ENCODE results near the gene RUNX1.

The RUNX1 gene

DNA sequence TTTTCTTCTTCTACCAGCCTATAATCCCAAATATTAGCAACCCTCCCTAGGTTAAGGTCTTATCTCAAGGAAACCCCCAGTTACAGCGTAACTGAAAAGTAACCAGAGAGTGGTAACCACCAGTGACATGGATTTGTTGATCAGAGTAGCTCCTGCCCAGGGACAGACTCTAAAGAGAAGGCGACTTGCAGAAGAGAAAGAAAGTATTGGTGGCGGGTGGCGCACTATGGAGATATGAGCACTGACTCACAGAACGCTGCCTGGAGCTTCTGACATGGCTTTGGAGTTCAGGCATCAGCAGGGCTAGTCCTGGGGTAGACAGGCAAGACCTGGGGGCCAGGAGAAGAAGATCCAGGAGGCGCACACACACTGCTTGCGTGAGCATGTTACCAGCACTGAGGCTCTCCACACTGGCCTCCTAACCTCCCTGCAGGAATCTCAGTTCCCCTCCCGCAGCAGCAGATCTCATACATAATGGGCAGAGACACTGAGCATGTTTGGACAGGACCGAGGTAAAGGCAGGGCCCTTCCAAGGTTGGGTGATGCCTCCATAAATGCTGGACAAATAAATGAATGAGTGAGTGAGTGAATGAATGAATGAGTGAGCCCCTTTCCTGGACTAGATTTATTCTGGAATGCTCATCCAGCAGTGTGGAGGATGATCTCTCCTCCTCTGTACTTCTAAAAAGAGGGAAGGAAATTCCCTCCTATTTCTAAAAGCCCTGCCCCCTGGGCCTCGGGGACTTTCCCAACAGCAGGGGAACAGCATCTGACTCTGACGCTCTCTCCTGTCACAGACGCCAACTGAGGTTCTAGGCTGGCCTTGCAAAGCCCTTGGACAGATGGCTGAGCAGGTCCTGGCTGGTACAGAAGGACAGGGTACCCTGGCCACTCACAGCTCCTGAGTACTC lies 204.8 kb downstream of the RUNX1 start:
- DNase-seq: peak; percentile 33

- DNase-seq: no peak
Observed at GRCh38 chr21:34843562-34843961, 205.5 kb downstream of the RUNX1 start.

DNA sequence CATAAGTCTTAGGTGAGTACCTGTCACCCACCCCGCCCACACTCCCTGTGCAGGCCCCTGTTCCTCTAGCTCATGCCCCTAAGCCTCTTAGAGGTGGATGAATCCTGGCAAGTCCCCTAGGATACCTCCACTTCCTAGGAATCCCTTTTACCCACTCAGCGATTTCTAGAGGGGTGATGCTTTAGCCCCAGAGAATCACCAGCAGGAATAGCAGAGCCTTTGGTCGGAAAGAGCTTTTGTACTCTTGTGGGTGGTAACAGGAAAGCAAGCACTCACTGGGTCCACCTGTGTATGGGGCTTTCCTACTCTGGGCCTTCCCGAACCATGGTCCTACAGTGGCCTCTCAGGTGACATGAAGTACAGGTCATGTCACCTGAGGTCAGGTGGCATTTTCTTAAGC lies 207.9 kb downstream of the RUNX1 start:
- DNase-seq: no peak

DNA sequence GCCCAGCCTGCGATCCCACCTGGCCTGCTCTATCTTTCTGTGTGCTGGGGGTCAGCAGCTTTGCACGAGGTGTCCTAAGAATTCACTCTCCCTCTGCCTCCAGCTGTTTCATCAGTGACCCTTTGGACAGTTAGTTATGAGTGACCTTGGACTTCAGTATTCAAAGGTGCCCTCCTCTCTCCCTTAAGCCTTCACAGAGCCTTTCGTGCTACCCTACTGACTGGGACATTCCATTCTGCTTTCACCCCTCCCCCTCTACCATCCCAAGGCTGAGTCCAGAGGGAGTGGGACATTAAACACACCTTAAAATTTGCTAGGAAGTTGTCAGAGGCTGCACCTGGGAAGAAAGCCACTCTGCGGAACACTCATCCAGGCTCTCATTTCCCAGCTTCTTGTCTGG lies 208.4 kb downstream of the RUNX1 start:
- no peak for DNase-seq

- DNase-seq: no peak
Observed at GRCh38 chr21:34838956-34839820, 209.9 kb downstream of the RUNX1 start.

GRCh38 chr21:34836933-34837505 lies 212.1 kb downstream of the RUNX1 start:
- no peak for DNase-seq

DNA sequence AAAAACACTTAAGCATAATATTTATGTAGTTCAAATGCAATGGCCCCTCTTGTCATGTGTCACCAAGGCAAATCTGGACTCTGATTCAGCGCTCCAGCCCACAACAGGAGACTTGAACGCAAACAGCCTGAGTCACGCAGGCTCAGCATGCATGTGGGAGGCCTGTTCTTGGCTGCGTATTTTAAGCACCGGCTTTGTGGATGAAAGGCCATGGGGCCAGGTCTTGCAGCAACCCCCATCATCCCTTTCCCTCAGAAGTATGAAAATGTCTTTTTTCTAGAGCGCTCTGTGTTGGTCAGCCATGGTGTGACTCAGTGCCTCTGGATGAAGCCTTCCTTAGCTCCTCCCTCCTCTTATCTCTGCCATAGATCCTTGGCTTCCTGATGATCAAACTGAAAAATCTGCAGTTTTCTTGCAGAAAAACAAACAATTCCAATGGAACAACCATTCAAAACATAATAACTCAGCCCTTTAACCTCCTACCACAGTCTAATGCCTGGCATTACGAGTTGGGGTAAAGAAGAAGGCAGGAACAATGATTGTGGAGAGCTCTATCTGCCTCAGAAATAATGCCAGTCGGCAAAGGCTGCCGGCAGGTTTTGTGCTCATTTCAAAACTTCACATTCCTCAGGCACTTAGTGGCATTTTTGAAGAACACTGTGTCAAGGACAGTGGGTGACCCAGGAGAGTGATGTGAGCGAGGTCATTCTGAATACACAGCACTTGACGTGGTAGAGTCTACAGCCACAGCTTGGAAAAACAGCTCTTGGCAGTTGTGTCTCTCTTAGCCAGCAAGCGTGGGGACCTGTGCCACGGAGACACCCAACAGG lies 212.8 kb downstream of the RUNX1 start:
- DNase-seq: peak; percentile 62

- DNase-seq: no peak
Observed at GRCh38 chr21:34835526-34835925, 213.6 kb downstream of the RUNX1 start.

GRCh38 chr21:34834852-34835501 lies 214.1 kb downstream of the RUNX1 start:
- no peak for DNase-seq

DNA sequence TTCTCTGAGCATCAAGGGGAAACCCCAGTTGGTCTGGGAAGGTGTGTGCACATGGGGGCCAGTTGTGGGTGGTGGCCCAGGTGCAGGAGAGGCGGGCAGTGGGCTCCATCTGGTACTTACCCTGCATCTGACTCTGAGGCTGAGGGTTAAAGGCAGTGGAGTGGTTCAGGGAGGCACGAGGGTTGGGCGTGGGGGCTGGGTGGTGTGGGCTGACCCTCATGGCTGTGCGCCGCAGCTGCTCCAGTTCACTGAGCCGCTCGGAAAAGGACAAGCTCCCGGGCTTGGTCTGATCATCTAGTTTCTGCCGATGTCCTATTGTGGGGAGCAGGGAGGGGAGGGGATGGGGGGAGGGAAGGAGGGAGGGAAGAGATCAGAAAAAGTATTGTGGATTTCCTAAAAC lies 214.8 kb downstream of the RUNX1 start:
- DNase-seq: no peak

DNA sequence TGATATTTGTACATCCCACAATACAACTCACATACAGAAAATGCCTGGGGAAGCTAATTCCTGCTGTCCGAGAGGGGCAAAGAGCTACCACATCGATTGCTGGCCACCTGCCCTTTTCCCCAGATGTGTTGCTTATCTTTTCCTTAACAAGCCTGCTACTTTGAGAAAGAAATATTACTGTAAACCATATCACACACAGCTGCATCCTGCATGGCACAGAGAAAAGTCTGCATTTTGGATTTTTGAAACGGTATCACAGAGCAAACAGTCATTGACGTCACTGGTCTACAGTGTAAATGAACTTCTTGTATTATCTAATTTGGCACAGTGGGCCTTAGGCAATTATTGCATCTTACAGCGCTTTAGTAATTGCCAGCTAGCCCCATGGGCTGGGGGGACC lies 215.6 kb downstream of the RUNX1 start:
- no peak for DNase-seq

DNA sequence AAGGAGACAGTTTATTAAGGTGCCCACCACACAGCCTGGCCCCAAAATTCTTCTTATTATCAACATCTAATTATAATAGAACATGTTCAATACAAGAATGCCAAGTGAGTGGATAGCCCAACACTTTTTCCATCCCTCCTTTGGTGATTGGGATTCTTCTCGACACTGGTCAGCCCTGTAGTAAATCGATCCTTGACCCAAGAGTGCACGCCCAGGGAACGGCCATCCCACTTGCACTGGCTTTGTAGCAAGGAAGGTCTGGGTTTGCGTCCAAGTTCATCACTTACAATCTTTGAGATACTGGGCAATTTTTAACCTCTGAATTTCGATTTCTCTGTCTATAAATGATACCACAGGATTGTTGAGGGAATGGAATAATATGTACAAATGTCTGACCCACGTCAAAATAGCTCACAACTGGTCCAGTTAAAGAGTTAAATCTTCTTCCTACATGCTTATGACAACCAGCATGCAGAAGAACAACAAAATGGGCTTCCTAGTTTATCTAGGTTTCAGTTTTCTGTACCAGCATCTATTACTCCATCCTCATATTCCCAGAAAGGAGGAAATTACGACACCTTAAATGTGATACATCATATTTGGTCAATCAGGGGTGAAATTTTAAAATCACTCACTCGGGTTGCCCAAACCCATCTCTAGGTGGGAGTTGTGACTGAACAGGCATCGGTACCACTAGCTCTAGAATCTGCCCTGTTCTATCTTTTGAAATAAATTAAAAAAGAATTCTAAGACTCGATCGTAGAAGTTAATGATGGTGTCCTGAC lies 218.5 kb downstream of the RUNX1 start:
- DNase-seq: no peak

GRCh38 chr21:34827445-34828235 lies 221.5 kb downstream of the RUNX1 start:
- no peak for DNase-seq

GRCh38 chr21:34826836-34827235 lies 222.3 kb downstream of the RUNX1 start:
- no peak for DNase-seq

- DNase-seq: no peak
Observed at GRCh38 chr21:34825948-34826548, 223.1 kb downstream of the RUNX1 start.

- no peak for DNase-seq
Observed at GRCh38 chr21:34825101-34825500, 224.0 kb downstream of the RUNX1 start.

GRCh38 chr21:34824314-34824713 lies 224.8 kb downstream of the RUNX1 start:
- no peak for DNase-seq

DNA sequence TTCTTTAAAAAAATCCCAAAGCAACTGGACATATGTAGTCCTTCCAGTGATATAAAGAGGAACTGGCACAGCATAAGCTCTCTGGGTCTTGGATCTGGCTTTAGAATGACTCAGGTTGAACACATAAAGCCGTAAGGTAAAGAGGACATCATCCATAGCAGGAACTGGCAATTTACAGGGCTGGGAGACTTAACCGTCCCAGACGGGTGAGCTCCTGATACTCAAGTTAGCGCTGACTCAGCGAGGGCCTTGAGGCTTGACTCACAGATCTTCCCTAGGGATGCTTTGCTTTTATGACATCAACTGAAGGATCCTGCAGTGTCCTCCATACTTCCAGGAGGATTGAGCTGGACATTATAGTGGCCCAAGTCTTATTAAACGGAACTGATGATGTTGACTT lies 226.2 kb downstream of the RUNX1 start:
- no peak for DNase-seq

GRCh38 chr21:34822168-34822567 lies 226.9 kb downstream of the RUNX1 start:
- no peak for DNase-seq

DNA sequence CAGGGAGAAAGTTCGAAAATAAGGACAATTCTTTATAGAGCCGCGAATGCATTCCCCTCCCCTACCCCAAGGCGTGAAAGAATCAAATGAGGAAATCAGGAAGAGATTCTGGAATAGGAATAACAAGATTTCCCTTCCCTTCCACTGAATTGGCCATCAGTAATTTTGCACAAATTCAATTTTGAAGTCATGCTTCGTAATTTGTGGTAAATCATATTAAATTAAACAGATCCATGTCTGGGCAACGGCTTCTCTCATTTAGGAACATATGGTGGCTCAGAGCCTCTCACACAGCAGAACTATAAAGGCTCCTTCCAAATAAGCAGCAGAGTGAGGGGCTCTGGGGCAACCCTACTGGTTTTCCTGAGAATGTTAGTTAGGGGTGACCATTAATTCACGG lies 227.4 kb downstream of the RUNX1 start:
- no peak for DNase-seq

Data from CD4-positive, alpha-beta T cell treated with Interferon gamma for 1 hour (primary cell).